ENCODE results near the gene L3MBTL3. TPM values are rescaled to one million over a fixed set of nuclear protein-coding genes. Genes with fewer than 3 reads are reported as not detected.

The L3MBTL3 gene
- total RNA-seq, 1 donor from 2014 or later: 21.1 TPM

DNA sequence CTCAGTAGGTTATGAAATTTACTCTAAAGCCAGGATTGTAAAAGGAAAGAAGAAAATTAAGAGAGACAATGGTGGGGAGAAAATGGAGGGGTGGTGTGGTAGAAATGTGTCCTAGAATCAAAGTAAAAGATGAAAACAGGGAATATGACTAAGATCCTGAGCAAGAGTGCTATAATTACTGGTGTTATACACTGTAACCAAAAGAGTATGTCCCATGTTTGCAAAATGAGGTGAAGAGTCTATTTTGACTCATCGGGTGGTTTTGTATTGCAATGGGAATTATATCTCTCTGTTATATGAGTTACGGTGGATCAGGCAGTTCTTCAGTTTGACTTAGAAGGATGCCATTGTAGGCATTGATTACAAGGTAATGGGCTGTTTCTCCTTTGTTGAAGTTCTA lies 8.5 kb downstream of the L3MBTL3 start:
- DNase-seq (ENCODE audit: extremely low read depth, low read depth, low spot score): no peak

DNA sequence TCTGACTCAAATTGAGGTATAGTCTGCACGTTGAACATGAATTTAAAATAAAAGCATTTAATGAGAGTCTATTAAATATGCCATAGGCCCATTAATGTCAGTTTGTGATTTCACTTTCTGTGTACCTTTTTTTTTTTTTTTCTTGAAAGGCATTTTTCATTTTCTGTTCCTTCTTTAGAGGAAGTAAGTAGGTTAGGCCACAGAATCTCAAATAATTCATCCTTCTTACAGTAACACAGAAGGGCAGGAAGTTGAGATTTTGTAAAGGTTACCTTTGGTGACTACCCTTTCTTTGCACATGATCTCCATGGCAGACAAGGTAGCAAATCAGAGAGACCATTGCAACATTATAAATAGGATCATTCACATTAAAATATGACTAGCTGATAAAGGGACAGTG lies 9.6 kb downstream of the L3MBTL3 start:
- no peak for DNase-seq (ENCODE audit: extremely low read depth, low read depth, low spot score)

DNA sequence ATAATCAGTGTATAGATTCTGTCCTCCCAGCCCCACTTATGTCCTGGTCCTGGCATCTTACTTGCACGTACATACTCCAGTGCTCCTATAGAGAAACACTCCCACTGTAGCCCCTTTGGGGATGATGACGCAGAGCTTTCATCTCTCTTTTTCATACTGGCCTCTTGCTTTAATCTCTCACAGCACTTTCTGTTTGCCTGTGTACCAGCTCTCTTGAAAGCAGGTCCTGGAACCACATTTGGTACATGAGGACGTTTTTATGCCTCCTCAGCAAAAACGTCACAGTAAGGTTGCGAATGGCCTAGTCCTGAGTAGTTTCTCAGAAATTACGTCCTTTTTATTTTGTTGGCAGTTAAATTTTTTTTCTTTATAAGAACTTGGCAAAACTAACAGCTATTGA lies 10.8 kb downstream of the L3MBTL3 start:
- no peak for DNase-seq (ENCODE audit: extremely low read depth, low read depth, low spot score)

DNA sequence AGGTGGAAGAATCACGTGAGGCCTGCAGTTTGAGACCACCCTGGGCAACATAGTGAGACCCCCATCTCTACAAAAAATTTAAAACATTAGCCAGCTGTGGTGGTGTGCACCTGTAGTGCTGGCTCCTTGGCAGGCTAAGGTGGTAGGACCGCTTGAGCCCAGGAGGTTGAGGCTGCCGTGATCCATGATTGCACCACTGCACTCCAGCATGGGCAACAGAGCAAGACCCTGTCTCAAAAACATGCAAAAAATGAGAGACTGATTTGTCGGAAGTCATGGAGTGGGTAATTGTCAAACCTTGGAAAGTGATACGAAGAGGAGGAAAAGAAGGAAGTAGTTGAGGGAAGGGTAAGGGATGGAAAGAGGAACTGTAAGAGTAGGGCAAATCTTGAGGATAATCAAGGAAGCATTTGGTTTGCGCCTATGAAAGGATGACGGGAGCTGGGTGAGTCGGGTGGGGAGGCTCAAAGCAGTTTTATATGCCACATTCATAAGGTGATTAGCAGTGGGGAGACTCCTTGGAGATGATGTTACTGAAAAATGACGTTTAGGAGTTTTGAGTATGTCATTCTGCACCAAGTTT lies 14.5 kb downstream of the L3MBTL3 start:
- no peak for DNase-seq (ENCODE audit: extremely low read depth, low read depth, low spot score)

DNA sequence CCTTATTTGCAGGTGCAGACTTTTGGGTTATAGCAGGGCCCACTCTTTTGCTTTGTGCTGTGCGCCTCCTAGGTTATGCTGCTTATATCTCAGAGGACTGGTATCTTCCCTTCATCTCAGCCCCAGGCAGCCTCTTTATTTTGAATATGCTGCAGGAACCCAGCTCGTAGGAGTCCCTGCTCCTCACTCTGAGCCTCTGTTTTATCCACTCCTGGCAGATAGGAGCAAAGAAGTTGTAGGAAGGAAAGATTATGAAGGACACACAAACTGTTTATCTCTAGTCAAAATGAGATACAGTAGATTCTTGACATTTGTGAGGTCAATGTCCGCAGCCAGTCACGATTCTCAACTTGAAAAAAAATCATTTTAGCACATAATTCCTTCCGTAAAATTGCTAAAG lies 15.6 kb downstream of the L3MBTL3 start:
- no peak for DNase-seq (ENCODE audit: extremely low read depth, low read depth, low spot score)

DNA sequence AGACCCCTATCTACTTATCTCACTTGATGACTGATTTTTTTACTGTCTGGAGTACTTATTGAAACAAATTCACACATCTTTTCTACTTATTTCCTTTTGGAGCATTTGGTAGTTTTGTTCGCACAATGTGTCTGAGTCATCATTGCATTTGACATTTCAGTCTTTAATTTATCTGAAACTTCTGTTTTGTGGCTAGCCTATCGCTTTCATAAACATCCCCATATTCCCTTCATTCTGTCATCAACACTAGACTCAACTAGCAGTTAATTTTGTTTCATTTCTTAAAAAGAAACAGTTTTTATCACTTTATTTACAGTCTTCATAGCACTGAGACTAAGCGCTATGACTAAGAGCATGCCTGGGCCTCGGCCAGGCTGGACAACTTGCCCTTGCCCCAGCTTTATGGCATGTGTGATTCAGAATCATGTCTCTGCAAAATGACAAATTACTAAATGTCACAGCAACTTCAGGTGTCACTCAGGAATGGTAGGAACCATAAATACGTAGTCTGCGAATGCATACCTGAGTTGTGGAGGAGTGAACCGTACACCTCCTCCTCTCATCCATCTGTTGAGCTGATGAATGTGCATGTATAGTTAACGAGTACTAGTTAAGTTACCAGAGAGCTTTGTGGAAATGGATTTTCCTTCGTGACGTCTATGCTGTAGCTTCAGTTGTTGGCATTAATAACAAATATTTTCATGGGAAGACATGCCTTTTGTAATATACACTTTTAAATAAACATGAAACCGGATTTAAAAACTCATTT lies 16.2 kb downstream of the L3MBTL3 start:
- peak; percentile 22 for DNase-seq (ENCODE audit: extremely low read depth, low read depth, low spot score)

GRCh38 chr6:130035211-130035610 lies 16.8 kb downstream of the L3MBTL3 start:
- DNase-seq (ENCODE audit: extremely low read depth, low read depth, low spot score): no peak

DNA sequence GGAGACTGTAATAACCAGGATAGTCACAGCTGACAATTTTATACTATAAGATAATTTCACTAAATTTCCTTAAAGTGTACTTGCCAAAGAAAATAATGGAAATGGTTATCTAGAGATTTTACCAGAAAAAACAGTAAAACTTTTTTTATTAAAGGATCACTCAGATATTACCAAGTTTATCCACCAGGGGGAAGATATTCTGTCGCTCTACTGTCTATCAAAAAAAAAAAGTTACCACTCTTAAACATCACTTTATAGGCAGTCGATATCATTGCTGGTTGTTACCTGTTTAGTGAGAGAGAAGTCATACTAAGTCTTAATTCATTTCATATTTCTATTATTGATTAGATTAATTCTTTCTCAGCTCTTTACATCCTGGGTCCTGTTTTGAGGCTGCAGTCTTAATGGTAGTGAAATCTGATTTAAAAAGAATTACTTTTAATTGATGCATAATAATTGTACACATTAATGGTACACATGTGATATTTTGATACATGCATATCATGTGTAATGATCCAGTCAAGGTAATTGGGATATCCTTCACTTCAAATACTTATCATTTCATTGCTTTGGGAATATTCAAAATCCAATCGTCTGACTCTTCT lies 18.9 kb downstream of the L3MBTL3 start:
- DNase-seq (ENCODE audit: extremely low read depth, low read depth, low spot score): no peak

- no peak for DNase-seq (ENCODE audit: extremely low read depth, low read depth, low spot score)
Observed at GRCh38 chr6:130041594-130041993, 23.2 kb downstream of the L3MBTL3 start.

- no peak for DNase-seq (ENCODE audit: extremely low read depth, low read depth, low spot score)
Observed at GRCh38 chr6:130043344-130043743, 25.0 kb downstream of the L3MBTL3 start.

DNA sequence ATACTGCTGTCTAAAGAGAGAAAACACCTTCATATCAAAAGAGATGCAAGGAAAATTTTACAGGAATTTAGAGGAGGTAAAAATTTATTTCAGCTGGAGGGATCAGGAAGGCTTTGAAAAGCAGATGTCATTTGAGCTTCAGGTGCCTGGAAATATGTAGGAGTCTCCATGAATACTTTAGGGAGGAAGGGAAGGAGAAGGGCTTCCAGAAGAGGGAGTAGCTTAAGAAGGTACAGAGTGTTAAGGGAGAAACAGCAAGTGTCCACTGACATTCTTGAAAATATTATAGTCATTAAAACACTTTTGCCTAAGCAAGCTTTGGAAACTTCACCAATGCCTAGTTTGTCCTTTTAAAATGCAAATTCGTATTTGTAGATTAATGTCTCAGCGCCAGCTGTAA lies 27.2 kb downstream of the L3MBTL3 start:
- DNase-seq (ENCODE audit: extremely low read depth, low read depth, low spot score): no peak

DNA sequence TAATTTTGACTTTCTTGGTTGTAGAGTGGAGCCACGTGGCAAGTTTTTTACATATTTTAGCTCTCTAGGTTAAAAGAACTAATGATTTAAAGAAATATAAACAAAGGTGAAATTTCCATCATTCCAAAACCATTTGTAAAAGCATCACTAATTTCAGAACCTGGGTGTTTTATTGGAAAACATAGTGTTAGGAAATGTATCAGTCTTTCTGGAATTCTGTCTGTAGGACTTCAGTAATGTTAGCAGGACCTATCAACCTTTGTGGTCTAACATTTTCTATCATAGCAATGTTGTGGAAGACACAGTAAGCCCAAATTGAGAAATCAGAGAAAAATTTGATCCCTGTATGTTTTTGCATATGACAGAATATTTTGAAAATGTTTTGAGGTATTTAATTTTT lies 28.3 kb downstream of the L3MBTL3 start:
- DNase-seq (ENCODE audit: extremely low read depth, low read depth, low spot score): no peak

GRCh38 chr6:130047088-130047995 lies 29.0 kb downstream of the L3MBTL3 start:
- DNase-seq (ENCODE audit: extremely low read depth, low read depth, low spot score): no peak

DNA sequence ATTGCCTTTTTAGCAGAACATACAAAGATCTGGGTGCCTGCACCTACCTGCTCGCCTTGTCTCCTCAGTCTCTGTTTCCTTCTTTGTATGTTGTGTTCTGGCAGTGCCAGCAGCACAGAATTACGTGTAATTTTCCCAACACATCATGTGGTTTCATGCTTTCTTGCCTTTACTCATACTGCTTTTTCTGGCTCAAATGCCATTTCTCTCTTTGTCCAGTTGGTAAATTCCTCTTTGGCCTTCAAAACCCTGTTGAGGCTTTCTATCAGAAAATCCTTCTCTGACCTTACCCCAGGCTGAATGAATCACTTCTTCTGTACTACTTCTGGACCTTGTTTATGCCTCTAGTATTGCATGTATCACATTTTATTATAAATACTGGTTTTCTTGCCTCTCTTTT lies 31.8 kb downstream of the L3MBTL3 start:
- no peak for DNase-seq (ENCODE audit: extremely low read depth, low read depth, low spot score)

DNA sequence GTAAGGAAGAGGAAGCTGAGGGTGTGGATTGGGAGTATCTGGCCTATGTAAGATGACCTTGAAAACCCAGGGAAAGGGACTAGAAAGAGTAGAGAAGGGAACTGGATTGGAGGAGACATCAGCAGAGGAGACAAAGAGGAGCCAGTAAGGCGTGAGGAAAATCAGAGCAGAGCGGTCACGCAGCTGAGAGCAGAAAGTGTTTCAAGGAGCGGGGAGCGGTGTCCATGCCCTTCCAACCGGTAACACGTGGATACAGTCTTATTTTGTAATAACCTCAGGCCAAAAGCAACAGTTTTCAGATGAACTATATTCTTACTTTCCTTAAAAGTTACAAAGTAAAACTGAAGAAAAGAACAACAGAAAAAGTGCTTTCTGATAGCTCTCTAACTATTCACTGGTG lies 36.3 kb downstream of the L3MBTL3 start:
- DNase-seq (ENCODE audit: extremely low read depth, low read depth, low spot score): no peak

GRCh38 chr6:130055271-130055670 lies 36.9 kb downstream of the L3MBTL3 start:
- DNase-seq (ENCODE audit: extremely low read depth, low read depth, low spot score): no peak

- DNase-seq (ENCODE audit: extremely low read depth, low read depth, low spot score): no peak
Observed at GRCh38 chr6:130057495-130057894, 39.1 kb downstream of the L3MBTL3 start.

- no peak for DNase-seq (ENCODE audit: extremely low read depth, low read depth, low spot score)
Observed at GRCh38 chr6:130063806-130064205, 45.4 kb downstream of the L3MBTL3 start.

GRCh38 chr6:130065609-130066156 lies 47.3 kb downstream of the L3MBTL3 start:
- DNase-seq (ENCODE audit: extremely low read depth, low read depth, low spot score): no peak

DNA sequence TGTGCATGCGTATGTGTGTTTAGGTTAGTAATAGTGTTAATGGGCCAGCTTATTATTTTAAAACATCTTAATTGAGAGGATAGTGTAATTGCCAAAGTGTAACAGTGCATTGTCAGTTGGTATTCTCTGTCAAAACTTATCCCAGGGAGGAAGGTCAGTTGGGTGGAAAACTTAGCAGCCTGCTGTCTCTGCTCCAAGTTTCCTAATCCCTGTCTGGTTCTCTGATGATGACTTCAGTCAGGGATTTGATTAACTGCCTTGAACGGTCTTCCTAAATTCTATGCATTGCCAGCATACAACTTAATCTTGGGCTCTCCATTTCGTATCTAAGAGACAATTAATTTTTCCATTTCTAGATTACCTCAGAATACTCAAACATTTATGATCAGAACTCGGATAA lies 51.1 kb downstream of the L3MBTL3 start:
- DNase-seq (ENCODE audit: extremely low read depth, low read depth, low spot score): no peak

DNA sequence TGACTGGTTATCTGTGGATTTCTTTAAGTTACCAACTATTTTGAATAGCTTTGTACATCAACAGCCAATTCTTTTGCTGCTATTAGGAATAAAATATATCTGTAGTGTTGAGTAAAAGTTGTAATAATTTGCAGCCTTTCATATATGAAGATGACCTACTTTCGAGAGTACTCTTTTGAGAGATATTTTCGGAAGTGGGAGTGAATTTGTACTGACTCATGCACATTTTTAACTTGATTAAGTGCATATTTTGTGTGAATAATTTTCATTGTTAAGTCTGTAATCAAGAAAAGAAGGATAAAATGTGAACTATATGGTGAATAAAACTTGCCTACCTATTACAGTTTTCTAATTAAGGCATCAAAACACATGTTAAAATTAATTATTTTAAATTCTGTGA lies 51.9 kb downstream of the L3MBTL3 start:
- no peak for DNase-seq (ENCODE audit: extremely low read depth, low read depth, low spot score)
